GM18511 (cell line): ENCODE data around the gene TEAD3.
"Not testable (repeated sequence)": the region's sequence is repeated elsewhere in the genome, so short reads cannot be mapped to it uniquely, and the experiment has no call there.

Source experiments
- ATAC-seq: cut with Tn5 transposase; IDR thresholded peaks from one replicate; pipeline ENCODE4 v1.9.1; 2021; ENCODE audit warnings: mild to moderate bottlenecking, moderate library complexity; ENCODE audit not compliant: unreplicated experiment

The TEAD3 gene

GRCh38 chr6:35496841-35497570 lies at the start of gene TEAD3:
TEAD3 (minus strand) TSS chr6:35497079.
- no peak for ATAC-seq

- no peak for ATAC-seq
These were observed 48.0 kb upstream of the TEAD3 start for GRCh38 chr6:35544769-35545361.

- ATAC-seq = no peak
These were observed 46.7 kb upstream of the TEAD3 start for GRCh38 chr6:35543459-35544193.

- ATAC-seq = no peak
These were observed 45.0 kb upstream of the TEAD3 start for GRCh38 chr6:35541836-35542235.

- ATAC-seq = no peak
These were observed 42.3 kb upstream of the TEAD3 start for GRCh38 chr6:35539223-35539622.

GRCh38 chr6:35535847-35536246 lies 39.0 kb upstream of the TEAD3 start:
- ATAC-seq = not testable (repeated sequence)

GRCh38 chr6:35534407-35535170 lies 37.7 kb upstream of the TEAD3 start:
- ATAC-seq = no peak

GRCh38 chr6:35533981-35534380 lies 37.1 kb upstream of the TEAD3 start:
- no peak for ATAC-seq

GRCh38 chr6:35532126-35532525 lies 35.2 kb upstream of the TEAD3 start:
- ATAC-seq = no peak

GRCh38 chr6:35524380-35525020 lies 27.6 kb upstream of the TEAD3 start:
- ATAC-seq = no peak

GRCh38 chr6:35522660-35523658 lies 26.1 kb upstream of the TEAD3 start:
- ATAC-seq = no peak

- no peak for ATAC-seq
These were observed 25.3 kb upstream of the TEAD3 start for GRCh38 chr6:35522151-35522550.

- ATAC-seq = no peak
These were observed 24.4 kb upstream of the TEAD3 start for GRCh38 chr6:35521235-35521634.

GRCh38 chr6:35519313-35520015 lies 22.6 kb upstream of the TEAD3 start:
- ATAC-seq = no peak

- no peak for ATAC-seq
These were observed 21.9 kb upstream of the TEAD3 start for GRCh38 chr6:35518566-35519312.

- not testable (repeated sequence) for ATAC-seq
These were observed 21.1 kb upstream of the TEAD3 start for GRCh38 chr6:35517978-35518377.

GRCh38 chr6:35516712-35517111 lies 19.8 kb upstream of the TEAD3 start:
- ATAC-seq = no peak

- ATAC-seq = not testable (repeated sequence)
These were observed 19.1 kb upstream of the TEAD3 start for GRCh38 chr6:35515939-35516338.
